ENCODE results near the gene CNTN3.

- TF ChIP-seq CTCF (IDR thresholded peaks at IDR 0.05) (no peak), POLR2AphosphoS5 (IDR thresholded peaks at IDR 0.05) (no peak), POLR2A (IDR thresholded peaks at IDR 0.05) (no peak)
Measured at GRCh38 chr3:74607803-74608202, 6.7 kb downstream of the CNTN3 start.
